ENCODE data around the gene RBM12. TPM values are rescaled to one million over a fixed set of nuclear protein-coding genes. Genes with fewer than 3 reads are reported as not detected.

Gene RBM12
- total and polyA plus RNA-seq, 2 of the 4 experiments (the other 2 are of a cell fraction), result 44.7 to 65.8 TPM

- Histone ChIP-seq H4K91ac (ENCODE audit: insufficient read depth, low read depth, low read length) (no peak overlapping the region), H2AK9ac (replicated peaks; ENCODE audit: low read depth, low read length, poor library complexity) (no peak overlapping the region), H2AK5ac (ENCODE audit: low read depth, low read length) (no peak overlapping the region), H3K27me3 (ENCODE audit: control insufficient read depth, insufficient read depth, low read length) (no peaks in the 10 kb centered on the region), H3K14ac (replicated peaks; ENCODE audit: low read depth, low read length) (no peak overlapping the region), H4K8ac (ENCODE audit: low read depth in 2 of 2, low read length in 2 of 2) (no peak overlapping the region), H3K56ac (ENCODE audit: extremely low read depth, insufficient read depth, low read length) (no peak overlapping the region), H2AFZ (replicated peaks; ENCODE audit: low read length, poor library complexity) (no peak overlapping the region), H3K36me3 (ENCODE audit: control insufficient read depth, insufficient read depth, low read length) (peaks cover 68% of the 10 kb centered on the region), H3K9ac (ENCODE audit: low read depth, low read length) (no peak overlapping the region), H3K4me3 (ENCODE audit: insufficient read depth, low read depth, low read length) (no peak overlapping the region), H4K20me1 (ENCODE audit: insufficient read depth, low read length) (peaks cover 75% of the 10 kb centered on the region), H3K18ac (ENCODE audit: low read depth, low read length) (no peak overlapping the region), H3K4me2 (ENCODE audit: low read depth, low read length) (no peak overlapping the region), H3K9me3 (ENCODE audit: control insufficient read depth, insufficient read depth, low read length) (no peaks in the 10 kb centered on the region), H3K4me1 (ENCODE audit: control insufficient read depth, insufficient read depth, low read length) (no peaks in the 10 kb centered on the region), H3K27ac (ENCODE audit: insufficient read depth, low read length) (no peak overlapping the region), H2BK15ac (ENCODE audit: low read depth, low read length) (no peak overlapping the region), H2BK20ac (ENCODE audit: low read depth, low read length) (no peak overlapping the region), H3K23ac (ENCODE audit: low read depth, low read length) (no peak overlapping the region), H2BK120ac (ENCODE audit: low read depth, low read length) (no peak overlapping the region), H2BK5ac (ENCODE audit: low read depth, low read length, poor library complexity, severe bottlenecking) (no peak overlapping the region), H4K5ac (ENCODE audit: low read depth, low read length) (no peak overlapping the region), H3K9me1 (ENCODE audit: insufficient read depth, low read length) (no peaks in the 10 kb centered on the region), H3K4ac (ENCODE audit: low read depth, low read length) (no peak overlapping the region), H3K79me1 (ENCODE audit: low read depth in 1 of 2, low read length in 2 of 2) (peaks cover 14 to 51% of the 10 kb centered on the region in 2 experiments)
- intact Hi-C loops (cut with micrococcal nuclease), result no loop called here
- ChIA-PET POLR2A (ENCODE audit: unreplicated experiment) (no interaction called here), CTCF (interaction anchor here (1.1 kb wide), 1 partner anchor 11 kb away, joined by 3 read pairs; no protein-coding TSS in a partner anchor)
- TSS peak; percentile 3 for BruUV-seq (replicated peaks)
- in situ Hi-C loops (cut with MboI; ENCODE audit: low sequenced_read_pairs), result no loop called here
- ATAC-seq (ENCODE audit: low read depth) (no peak), DNase-seq (no peak)
- WGBS, 2 experiments (ENCODE audit: extremely low coverage in 2 of 2, insufficient read length in 1 of 2), result no CpG with 5 or more reads among the region's 6 CpGs
- TF ChIP-seq NFE2L2 (IDR thresholded peaks at IDR 0.05; ENCODE audit: low read depth, low read length), result no peak
- TF ChIP-seq SMC3 (IDR thresholded peaks at IDR 0.05; ENCODE audit: low read depth, low read length), result no peak
- TF ChIP-seq MAZ (IDR thresholded peaks at IDR 0.05; ENCODE audit: borderline replicate concordance, low read depth, low read length), result no peak
- no peak for TF ChIP-seq CHD1 (IDR thresholded peaks at IDR 0.05; ENCODE audit: low read depth, low read length)
- no peak for TF ChIP-seq USF2 (IDR thresholded peaks at IDR 0.05; ENCODE audit: low read depth, low read length)
- no peak for TF ChIP-seq MAFK (IDR thresholded peaks at IDR 0.05; ENCODE audit: low read depth, low read length)
- TF ChIP-seq ELK1 (IDR thresholded peaks at IDR 0.05; ENCODE audit: borderline replicate concordance, low read depth, low read length), result no peak
- no peak for TF ChIP-seq BHLHE40 (IDR thresholded peaks at IDR 0.05; ENCODE audit: low read depth, low read length)
- no peak for TF ChIP-seq CTCF (conservative IDR thresholded peaks at IDR 0.05; ENCODE audit: low read depth, low read length)
- TF ChIP-seq RFX5 (IDR thresholded peaks at IDR 0.05; ENCODE audit: low read depth, low read length), result no peak
- no peak for TF ChIP-seq RCOR1 (IDR thresholded peaks at IDR 0.05; ENCODE audit: insufficient replicate concordance, low read length)
- TF ChIP-seq POLR2A (IDR thresholded peaks at IDR 0.05; ENCODE audit: low read depth, low read length), result no peak
- dilution Hi-C loops (cut with HindIII; ENCODE audit: low sequenced_read_pairs, unreplicated experiment), result no loop called here
Measured at GRCh38 chr20:35710884-35711587, 46.3 kb upstream of the RBM12 start.

Measured in IMR-90 (cell line).